ENCODE results near the gene EIPR1.

EIPR1 gene

DNA sequence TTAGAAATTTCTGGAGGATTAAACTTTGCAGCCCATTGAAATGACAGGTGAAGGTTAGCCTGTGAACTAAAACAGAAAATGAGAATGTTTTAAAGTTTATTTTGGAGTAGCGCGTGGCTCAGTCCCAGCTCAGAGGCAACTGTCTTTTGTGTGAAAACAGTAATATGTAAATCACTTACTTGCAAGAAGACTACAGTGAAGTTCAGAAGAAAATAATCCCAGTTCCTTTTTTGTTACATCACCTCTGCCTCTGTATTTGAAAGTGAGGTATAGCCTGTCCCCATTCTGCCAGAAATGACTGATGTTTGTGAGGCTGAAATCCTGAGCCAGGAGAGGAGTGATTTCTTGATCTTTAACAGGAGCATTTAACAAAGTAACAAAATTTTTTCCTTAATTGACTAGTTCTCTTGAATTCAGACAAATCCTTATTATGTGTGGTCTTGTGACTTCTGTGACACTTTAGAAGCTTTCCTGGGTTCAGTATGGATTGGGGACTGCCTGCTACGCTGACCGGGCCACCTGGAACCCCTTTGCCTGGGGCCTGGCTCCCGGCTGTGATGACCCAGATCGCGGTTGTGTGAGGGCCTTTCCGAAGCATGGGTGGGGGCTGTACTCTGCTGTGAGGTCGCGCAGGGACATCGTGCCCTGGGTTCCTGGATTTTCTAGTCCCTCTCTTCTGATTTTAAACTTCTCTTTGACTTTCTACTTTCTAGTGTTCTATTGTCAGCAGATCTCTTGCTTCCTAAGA, 26.1 kb upstream of the EIPR1 start:
- H3K9ac ChIP-seq (ENCODE audit: low read length in 2 of 2) = no peak overlapping the region
- no peak overlapping the region for H3K27ac ChIP-seq (ENCODE audit: low read length)
- no peaks in the 10 kb centered on the region for H3K9me3 ChIP-seq (ENCODE audit: control insufficient read depth in 2 of 2, low read length in 2 of 2)
- no peak overlapping the region for H3K4me3 ChIP-seq (ENCODE audit: low read length in 2 of 2)
- peaks cover 8% of the 10 kb centered on the region for H3K4me1 ChIP-seq (ENCODE audit: control insufficient read depth, insufficient read depth, low read length)
- H3K36me3 ChIP-seq (ENCODE audit: control insufficient read depth in 2 of 2, insufficient read depth in 2 of 2, low read length in 2 of 2) = peaks cover 12 to 17% of the 10 kb centered on the region in 2 donors
- no peaks in the 10 kb centered on the region for H3K27me3 ChIP-seq (ENCODE audit: control insufficient read depth in 1 of 2, insufficient read depth in 2 of 2, low read length in 2 of 2)

DNA sequence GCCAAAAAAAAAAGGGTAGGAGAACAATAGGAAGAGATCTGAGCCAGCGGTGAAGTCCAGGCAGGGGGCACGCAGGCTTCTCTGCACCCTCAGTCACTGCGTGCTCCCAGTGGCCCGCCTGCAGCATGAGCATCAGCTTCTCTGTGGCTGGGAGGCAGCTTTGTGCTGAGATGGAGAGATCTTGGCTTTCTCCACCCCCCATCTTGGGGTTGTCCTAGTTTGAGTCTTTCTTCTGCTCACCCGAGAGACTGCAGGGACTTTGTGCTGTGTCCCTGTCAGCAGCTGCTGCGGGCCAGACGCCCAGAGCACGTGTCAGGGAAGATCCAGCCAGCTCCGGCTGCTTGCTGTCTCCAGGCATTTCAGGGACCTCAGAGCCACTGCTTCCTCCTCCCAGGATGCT, 22.2 kb upstream of the EIPR1 start:
- peaks cover 18 to 27% of the 10 kb centered on the region in 2 donors for H3K36me3 ChIP-seq (ENCODE audit: control insufficient read depth in 2 of 2, insufficient read depth in 2 of 2, low read length in 2 of 2)
- H3K9ac ChIP-seq (ENCODE audit: low read length in 2 of 2) = no peak overlapping the region
- no peak overlapping the region for H3K4me3 ChIP-seq (ENCODE audit: low read length in 2 of 2)
- peaks cover 0 to 17% of the 10 kb centered on the region in 2 donors for H3K9me3 ChIP-seq (ENCODE audit: control insufficient read depth in 2 of 2, low read length in 2 of 2)
- H3K27me3 ChIP-seq (ENCODE audit: control insufficient read depth in 1 of 2, insufficient read depth in 2 of 2, low read length in 2 of 2) = no peaks in the 10 kb centered on the region
- peaks cover 7% of the 10 kb centered on the region for H3K4me1 ChIP-seq (ENCODE audit: control insufficient read depth, insufficient read depth, low read length)
- H3K27ac ChIP-seq (ENCODE audit: low read length) = no peak overlapping the region

DNA sequence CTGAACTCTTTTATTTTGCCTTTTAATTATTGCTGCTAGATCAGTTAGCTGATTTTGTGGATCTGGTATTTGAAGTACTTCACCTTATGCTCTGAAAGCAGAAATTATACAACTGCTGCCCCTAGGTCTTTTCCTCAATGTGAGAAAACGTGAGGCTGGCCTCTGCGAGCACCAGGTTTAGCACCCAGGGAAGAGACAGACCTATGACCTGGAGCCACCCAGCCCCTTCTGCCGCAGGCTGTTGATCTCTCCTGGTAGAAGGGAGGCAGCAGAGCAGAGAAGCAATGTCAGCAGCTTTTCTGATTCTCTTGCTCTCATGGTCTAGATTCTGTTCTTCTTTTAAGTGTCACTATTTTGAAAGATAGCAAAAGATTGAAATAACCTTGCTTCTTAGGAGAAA, 21.8 kb upstream of the EIPR1 start:
- Histone ChIP-seq H3K4me3 (ENCODE audit: low read length in 2 of 2) (no peak overlapping the region), H3K27ac (ENCODE audit: low read length) (no peak overlapping the region), H3K9me3 (ENCODE audit: control insufficient read depth in 2 of 2, low read length in 2 of 2) (peaks cover 0 to 17% of the 10 kb centered on the region in 2 donors), H3K27me3 (ENCODE audit: control insufficient read depth in 1 of 2, insufficient read depth in 2 of 2, low read length in 2 of 2) (no peaks in the 10 kb centered on the region), H3K4me1 (ENCODE audit: control insufficient read depth, insufficient read depth, low read length) (peaks cover 7% of the 10 kb centered on the region), H3K36me3 (ENCODE audit: control insufficient read depth in 2 of 2, insufficient read depth in 2 of 2, low read length in 2 of 2) (peaks cover 18 to 27% of the 10 kb centered on the region in 2 donors), H3K9ac (ENCODE audit: low read length in 2 of 2) (no peak overlapping the region)

DNA sequence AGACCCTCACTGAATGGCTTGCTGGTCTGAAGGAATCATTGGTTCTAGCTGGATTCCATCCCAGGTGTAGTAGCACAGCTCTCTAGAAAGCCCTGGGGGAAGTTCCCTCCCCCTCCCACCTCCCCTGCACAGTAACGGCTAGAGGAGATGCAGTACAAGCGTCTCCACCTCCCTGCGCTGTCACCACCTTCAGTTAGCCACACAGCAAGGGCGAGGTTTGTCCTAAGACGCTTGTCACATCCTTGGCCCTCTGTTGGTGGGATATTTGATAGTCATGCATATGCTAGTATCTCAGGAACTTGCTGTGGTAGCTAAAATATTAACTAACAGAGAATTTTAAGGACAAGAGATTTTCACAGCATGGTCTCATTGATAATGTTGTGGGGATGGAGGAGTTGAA, 21.2 kb upstream of the EIPR1 start:
- Histone ChIP-seq H3K9ac (ENCODE audit: low read length in 2 of 2) (no peak overlapping the region), H3K36me3 (ENCODE audit: control insufficient read depth in 2 of 2, insufficient read depth in 2 of 2, low read length in 2 of 2) (peaks cover 21 to 29% of the 10 kb centered on the region in 2 donors), H3K4me3 (ENCODE audit: low read length in 2 of 2) (no peak overlapping the region), H3K9me3 (ENCODE audit: control insufficient read depth in 2 of 2, low read length in 2 of 2) (peaks cover 0 to 17% of the 10 kb centered on the region in 2 donors), H3K27ac (ENCODE audit: low read length) (no peak overlapping the region), H3K27me3 (ENCODE audit: control insufficient read depth in 1 of 2, insufficient read depth in 2 of 2, low read length in 2 of 2) (no peaks in the 10 kb centered on the region), H3K4me1 (ENCODE audit: control insufficient read depth, insufficient read depth, low read length) (peaks cover 7% of the 10 kb centered on the region)

DNA sequence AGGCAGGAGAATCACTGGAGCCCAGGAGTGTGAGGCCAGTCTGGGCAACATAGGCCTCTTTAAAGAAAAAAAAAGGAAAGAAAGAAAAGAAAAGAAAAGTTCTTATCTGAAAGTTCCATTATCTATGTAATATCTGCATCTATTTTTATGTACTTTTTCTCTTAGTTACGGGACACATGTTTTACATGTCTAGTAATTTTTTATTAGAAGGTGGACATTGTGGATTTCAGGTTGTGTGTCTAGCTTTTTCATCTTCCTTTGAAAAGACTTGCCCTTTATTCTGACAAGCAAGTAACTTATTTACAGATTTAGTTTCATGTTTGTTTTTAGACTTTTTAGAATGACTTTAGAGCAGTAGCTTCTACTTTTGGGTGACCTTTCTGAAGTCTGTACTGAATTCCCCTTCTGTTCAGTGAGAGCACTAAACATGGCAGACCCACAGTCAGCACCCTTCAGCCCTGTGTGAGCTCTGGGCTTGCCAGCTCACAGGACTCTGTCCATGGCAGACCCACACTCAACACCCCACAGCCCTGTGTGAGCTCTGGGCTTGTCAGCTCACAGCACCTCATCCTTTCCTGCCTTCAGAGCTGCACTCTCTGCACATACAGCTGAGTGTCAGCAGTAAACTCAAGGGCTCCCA, 19.4 kb upstream of the EIPR1 start:
- H3K4me1 ChIP-seq (ENCODE audit: control insufficient read depth, insufficient read depth, low read length) = peaks cover 7% of the 10 kb centered on the region
- H3K4me3 ChIP-seq (ENCODE audit: low read length in 2 of 2) = no peak overlapping the region
- peaks cover 0 to 17% of the 10 kb centered on the region in 2 donors for H3K9me3 ChIP-seq (ENCODE audit: control insufficient read depth in 2 of 2, low read length in 2 of 2)
- H3K9ac ChIP-seq (ENCODE audit: low read length in 2 of 2) = no peak overlapping the region
- no peaks in the 10 kb centered on the region for H3K27me3 ChIP-seq (ENCODE audit: control insufficient read depth in 1 of 2, insufficient read depth in 2 of 2, low read length in 2 of 2)
- H3K36me3 ChIP-seq (ENCODE audit: control insufficient read depth in 2 of 2, insufficient read depth in 2 of 2, low read length in 2 of 2) = peaks cover 21 to 28% of the 10 kb centered on the region in 2 donors
- no peak overlapping the region for H3K27ac ChIP-seq (ENCODE audit: low read length)

DNA sequence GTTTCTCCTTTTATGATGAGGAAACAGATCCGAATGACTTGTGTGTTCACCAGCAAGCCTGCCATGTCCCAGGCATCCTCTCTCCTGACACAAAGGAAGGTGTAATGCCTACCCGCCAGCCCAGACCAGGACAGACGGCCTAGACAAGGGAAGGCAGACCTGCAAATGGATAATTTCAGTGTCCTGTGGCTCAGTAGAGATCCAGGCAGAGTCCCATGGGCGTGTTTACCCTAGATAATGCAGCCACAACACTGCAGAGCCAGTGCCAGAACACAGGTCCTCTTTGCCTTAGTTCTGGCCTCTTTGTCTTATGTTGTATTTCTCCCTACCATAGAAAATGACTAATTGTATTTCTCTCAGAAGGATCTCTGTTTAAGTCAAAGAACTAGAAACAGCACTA, 14.6 kb upstream of the EIPR1 start:
- Histone ChIP-seq H3K9me3 (ENCODE audit: control insufficient read depth in 2 of 2, low read length in 2 of 2) (peaks cover 0 to 16% of the 10 kb centered on the region in 2 donors), H3K4me1 (ENCODE audit: control insufficient read depth, insufficient read depth, low read length) (no peaks in the 10 kb centered on the region), H3K4me3 (ENCODE audit: low read length in 2 of 2) (no peak overlapping the region), H3K9ac (ENCODE audit: low read length in 2 of 2) (no peak overlapping the region), H3K36me3 (ENCODE audit: control insufficient read depth in 2 of 2, insufficient read depth in 2 of 2, low read length in 2 of 2) (peaks cover 20 to 29% of the 10 kb centered on the region in 2 donors), H3K27me3 (ENCODE audit: control insufficient read depth in 1 of 2, insufficient read depth in 2 of 2, low read length in 2 of 2) (no peaks in the 10 kb centered on the region), H3K27ac (ENCODE audit: low read length) (no peak overlapping the region)

DNA sequence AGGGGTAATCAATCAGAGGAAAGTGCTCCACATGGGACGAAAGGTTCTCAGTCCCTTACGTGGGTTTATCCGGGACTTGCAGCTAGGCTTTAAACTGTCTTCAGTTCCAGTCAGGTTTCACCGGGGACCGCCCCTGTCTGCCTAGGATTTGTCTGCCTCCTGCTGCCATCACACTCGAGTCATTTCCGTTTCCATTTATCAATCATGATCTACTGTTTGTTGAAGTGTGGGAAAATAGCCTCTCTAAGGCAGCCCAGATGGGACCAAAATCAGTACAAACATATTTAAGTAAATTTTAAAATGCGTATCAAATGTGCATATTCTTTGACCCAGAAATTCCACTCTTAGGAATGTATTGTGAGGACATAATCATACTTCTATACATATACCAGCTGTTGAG, 12.4 kb upstream of the EIPR1 start:
- Histone ChIP-seq H3K9ac (ENCODE audit: low read length in 2 of 2) (no peak overlapping the region), H3K27me3 (ENCODE audit: control insufficient read depth in 1 of 2, insufficient read depth in 2 of 2, low read length in 2 of 2) (no peaks in the 10 kb centered on the region), H3K9me3 (ENCODE audit: control insufficient read depth in 2 of 2, low read length in 2 of 2) (no peaks in the 10 kb centered on the region), H3K4me3 (ENCODE audit: low read length in 2 of 2) (no peak overlapping the region), H3K4me1 (ENCODE audit: control insufficient read depth, insufficient read depth, low read length) (no peaks in the 10 kb centered on the region), H3K36me3 (ENCODE audit: control insufficient read depth in 2 of 2, insufficient read depth in 2 of 2, low read length in 2 of 2) (peaks cover 20 to 25% of the 10 kb centered on the region in 2 donors), H3K27ac (ENCODE audit: low read length) (no peak overlapping the region)

DNA sequence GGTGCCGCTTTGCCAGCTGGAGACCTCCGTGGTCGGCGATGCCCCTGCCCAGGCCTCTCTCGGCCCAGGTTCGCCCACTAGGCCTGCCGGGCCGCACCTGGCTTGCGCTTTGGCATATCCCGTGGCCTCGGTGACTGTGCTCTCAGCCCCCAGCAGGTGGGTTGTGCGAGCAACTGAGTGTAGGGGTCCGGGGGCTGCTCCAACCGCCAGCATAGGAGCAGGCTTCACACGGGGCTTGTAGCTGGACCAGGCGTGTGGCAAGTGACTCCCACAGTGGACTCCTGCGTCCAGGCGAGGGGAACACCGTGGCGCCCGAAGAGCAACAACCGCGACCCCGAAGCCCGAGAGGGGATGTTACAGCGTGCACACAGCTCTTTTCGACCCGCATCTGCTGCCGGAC, 11.6 kb upstream of the EIPR1 start:
- H3K4me3 ChIP-seq (ENCODE audit: low read length in 2 of 2) = no peak overlapping the region
- no peaks in the 10 kb centered on the region for H3K9me3 ChIP-seq (ENCODE audit: control insufficient read depth in 2 of 2, low read length in 2 of 2)
- H3K9ac ChIP-seq (ENCODE audit: low read length in 2 of 2) = no peak overlapping the region
- no peaks in the 10 kb centered on the region for H3K27me3 ChIP-seq (ENCODE audit: control insufficient read depth in 1 of 2, insufficient read depth in 2 of 2, low read length in 2 of 2)
- no peaks in the 10 kb centered on the region for H3K4me1 ChIP-seq (ENCODE audit: control insufficient read depth, insufficient read depth, low read length)
- H3K36me3 ChIP-seq (ENCODE audit: control insufficient read depth in 2 of 2, insufficient read depth in 2 of 2, low read length in 2 of 2) = peaks cover 20 to 25% of the 10 kb centered on the region in 2 donors
- H3K27ac ChIP-seq (ENCODE audit: low read length) = no peak overlapping the region

DNA sequence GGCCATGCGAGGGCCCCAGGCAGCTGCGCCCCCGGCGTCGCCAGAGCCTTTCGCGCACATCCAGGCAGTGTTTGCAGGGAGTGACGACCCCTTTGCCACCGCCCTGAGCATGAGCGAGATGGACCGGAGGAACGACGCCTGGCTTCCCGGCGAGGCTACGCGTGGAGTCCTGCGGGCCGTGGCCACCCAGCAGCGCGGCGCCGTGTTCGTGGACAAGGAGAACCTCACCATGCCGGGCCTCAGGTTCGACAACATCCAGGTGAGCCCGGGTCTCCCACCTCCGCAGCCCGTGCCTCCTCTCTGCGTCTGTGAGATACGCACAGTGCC, 10.8 kb upstream of the EIPR1 start:
- H3K27me3 ChIP-seq (ENCODE audit: control insufficient read depth in 1 of 2, insufficient read depth in 2 of 2, low read length in 2 of 2) = no peaks in the 10 kb centered on the region
- no peaks in the 10 kb centered on the region for H3K4me1 ChIP-seq (ENCODE audit: control insufficient read depth, insufficient read depth, low read length)
- H3K9me3 ChIP-seq (ENCODE audit: control insufficient read depth in 2 of 2, low read length in 2 of 2) = no peaks in the 10 kb centered on the region
- no peak overlapping the region for H3K4me3 ChIP-seq (ENCODE audit: low read length in 2 of 2)
- no peak overlapping the region for H3K9ac ChIP-seq (ENCODE audit: low read length in 2 of 2)
- H3K27ac ChIP-seq (ENCODE audit: low read length) = no peak overlapping the region
- H3K36me3 ChIP-seq (ENCODE audit: control insufficient read depth in 2 of 2, insufficient read depth in 2 of 2, low read length in 2 of 2) = peaks cover 16 to 23% of the 10 kb centered on the region in 2 donors

DNA sequence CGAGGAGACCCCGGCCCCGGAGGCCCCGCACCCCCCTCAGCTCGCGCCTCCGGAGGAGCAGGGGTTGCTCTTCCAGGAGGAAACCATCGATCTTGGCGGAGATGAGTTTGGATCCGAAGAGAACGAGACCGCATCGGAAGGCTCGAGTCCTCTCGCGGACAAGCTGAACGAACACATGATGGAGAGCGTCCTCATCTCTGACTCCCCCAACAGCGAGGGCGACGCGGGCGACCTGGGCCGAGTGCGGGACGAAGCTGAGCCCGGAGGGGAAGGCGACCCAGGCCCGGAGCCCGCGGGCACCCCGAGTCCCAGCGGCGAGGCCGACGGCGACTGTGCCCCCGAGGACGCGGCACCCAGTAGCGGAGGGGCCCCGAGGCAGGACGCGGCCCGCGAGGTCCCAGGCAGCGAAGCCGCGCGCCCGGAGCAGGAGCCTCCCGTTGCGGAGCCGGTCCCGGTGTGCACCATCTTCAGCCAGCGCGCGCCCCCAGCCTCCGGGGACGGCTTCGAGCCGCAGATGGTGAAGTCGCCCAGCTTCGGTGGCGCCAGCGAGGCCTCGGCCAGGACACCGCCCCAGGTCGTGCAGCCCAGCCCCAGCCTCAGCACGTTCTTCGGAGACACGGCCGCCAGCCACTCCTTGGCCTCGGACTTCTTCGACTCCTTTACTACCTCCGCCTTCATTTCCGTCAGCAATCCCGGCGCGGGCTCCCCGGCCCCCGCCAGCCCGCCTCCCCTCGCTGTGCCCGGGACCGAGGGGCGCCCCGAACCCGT, 10.2 kb upstream of the EIPR1 start:
- Histone ChIP-seq H3K27ac (ENCODE audit: low read length) (no peak overlapping the region), H3K9ac (ENCODE audit: low read length in 2 of 2) (no peak overlapping the region), H3K9me3 (ENCODE audit: control insufficient read depth in 2 of 2, low read length in 2 of 2) (no peaks in the 10 kb centered on the region), H3K4me1 (ENCODE audit: control insufficient read depth, insufficient read depth, low read length) (no peaks in the 10 kb centered on the region), H3K36me3 (ENCODE audit: control insufficient read depth in 2 of 2, insufficient read depth in 2 of 2, low read length in 2 of 2) (peaks cover 16 to 22% of the 10 kb centered on the region in 2 donors), H3K27me3 (ENCODE audit: control insufficient read depth in 1 of 2, insufficient read depth in 2 of 2, low read length in 2 of 2) (no peaks in the 10 kb centered on the region), H3K4me3 (ENCODE audit: low read length in 2 of 2) (no peak overlapping the region)
